GM21390 (cell line): ENCODE data around the gene SCFD2.
"Not testable (repeated sequence)": the region's sequence is repeated elsewhere in the genome, so short reads cannot be mapped to it uniquely, and the experiment has no call there.

ENCODE experiments used
- ATAC-seq: cut with Tn5 transposase; IDR thresholded peaks from one replicate; pipeline ENCODE4 v1.9.1; 2021; ENCODE audit not compliant: unreplicated experiment

The SCFD2 gene

DNA sequence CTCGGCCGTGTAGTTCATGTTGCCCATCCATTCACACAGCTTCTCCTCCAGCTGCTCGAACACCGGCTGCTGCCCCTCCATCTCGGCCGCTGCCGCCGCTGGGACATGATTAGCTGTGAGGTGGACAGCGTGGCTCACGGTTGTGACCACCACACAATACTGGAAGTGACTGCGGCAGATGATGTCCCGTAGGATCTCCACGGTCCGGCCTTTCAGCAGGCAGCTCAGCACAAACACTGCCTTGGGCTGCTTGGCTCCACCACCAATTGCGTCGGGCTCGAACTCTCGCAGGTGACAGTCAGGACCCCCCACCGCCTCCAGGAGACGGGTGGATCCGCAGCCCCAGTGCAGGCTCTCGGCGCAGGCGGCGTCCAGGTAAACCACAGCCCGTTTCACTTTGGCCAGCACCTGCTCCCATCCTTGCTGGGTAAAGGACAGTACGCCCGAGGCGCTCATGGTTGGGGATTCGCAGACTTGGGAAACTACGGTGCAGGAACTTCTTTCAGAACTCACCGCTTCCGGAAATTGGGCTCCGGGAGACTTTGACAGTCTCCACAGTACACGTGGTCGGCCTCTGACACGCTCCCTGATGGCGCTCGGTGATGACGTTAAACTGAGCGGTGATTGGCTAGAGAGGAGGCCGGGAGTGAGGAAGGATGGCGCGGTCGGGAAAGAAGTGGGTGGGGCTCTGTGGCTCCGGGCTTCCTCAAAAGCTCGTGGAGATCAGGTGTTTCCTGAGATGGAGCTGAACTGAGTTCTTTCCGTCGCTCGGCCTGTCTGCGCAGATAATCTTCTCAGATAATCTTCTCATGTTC, at the start of gene SCFD2:
Gene SCFD2, minus strand, starts transcription at position 576 of the 815 bp plus-strand sequence.
- peak; percentile 95 for ATAC-seq

DNA sequence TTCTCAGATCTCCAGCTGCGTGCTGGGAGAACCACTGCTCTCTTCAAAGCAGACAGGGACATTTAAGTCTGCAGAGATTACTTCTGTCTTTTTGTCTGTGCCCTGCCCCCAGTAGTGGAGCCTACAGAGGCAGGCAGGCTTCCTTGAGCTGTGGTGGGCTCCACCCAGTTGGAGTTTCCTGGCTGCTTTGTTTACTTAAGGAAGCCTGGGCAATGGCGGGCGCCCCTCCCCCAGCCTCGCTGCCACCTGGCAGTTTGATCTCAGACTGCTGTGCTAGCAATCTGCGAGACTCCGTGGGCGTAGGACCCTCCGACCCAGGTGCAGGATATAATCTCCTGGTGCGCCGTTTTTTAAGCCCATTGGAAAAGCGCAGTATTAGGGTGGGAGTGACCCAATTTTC, 43.6 kb upstream of the SCFD2 start:
- ATAC-seq: not testable (repeated sequence)

DNA sequence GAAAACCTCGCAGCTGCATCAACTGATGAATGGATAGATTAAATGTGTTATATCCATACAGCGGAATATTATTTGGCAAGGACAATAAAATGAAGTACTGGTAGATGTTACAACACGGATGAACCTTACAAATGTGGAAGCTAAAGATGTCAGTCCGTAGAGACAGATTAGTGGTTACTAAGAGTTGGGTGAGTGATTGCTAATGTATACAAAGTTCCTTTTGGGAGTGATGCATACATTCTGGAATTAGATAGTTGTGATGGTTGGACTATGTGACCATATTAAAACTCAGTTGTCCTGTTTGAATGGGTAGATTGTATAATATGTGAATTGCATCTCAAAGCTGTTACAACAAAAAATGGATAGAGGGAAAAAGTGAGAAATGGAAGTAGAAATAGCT, 14.4 kb upstream of the SCFD2 start:
- ATAC-seq: no peak

DNA sequence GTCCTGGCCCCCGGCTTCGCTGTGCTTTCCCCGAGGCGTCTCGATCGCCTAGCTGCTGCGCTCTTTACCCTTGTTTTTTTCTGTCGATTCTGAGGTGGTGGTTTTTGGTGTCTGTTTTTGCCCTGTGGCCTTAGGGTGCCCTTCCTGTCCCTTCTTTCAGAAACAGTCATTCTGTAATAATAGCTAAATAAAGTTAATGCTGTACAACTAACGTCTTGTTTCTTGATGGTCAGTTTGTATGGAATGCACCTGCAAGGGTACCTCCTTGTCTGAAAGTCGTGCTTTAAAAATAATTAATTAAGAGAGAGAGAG, 12.3 kb upstream of the SCFD2 start:
- no peak for ATAC-seq

DNA sequence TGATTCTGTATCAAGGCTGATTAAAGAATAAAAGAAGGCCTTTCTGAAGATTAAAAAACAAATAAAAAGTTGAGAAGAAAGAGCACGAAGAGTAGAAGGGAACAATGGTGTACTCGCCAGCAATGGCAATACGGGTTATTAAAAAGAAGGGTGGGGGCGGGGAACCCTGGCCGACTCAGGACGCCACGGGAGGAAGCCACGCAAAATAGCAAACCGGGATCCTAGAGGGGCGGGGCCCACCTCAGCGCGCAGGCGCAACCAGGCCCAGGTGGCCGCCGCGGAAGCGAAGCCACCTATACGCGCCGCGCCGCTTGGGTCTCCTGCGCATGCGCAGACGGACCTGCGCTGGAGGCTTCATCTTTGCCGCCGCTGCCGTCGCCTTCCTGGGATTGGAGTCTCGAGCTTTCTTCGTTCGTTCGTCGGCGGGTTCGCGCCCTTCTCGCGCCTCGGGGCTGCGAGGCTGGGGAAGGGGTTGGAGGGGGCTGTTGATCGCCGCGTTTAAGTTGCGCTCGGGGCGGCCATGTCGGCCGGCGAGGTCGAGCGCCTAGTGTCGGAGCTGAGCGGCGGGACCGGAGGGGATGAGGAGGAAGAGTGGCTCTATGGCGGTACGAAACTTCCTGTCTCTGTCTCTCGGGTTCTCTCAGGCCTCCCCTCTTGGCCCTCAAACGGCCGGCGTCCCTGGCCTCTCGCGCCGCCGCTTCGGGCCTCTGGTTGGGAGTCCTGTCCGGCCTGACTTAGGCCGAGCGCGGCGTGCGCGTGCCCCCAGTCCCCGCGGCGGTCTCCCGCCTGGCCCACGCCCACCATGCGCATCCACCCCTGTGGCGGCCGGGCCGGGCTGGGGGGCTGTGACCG, 11.7 kb upstream of the SCFD2 start, which contains the start of gene FIP1L1:
Gene FIP1L1, plus strand, starts transcription at position 323 of the 852 bp plus-strand sequence. Its CDS starts 198 bp downstream, at position 521.
- peak; percentile 91 for ATAC-seq

DNA sequence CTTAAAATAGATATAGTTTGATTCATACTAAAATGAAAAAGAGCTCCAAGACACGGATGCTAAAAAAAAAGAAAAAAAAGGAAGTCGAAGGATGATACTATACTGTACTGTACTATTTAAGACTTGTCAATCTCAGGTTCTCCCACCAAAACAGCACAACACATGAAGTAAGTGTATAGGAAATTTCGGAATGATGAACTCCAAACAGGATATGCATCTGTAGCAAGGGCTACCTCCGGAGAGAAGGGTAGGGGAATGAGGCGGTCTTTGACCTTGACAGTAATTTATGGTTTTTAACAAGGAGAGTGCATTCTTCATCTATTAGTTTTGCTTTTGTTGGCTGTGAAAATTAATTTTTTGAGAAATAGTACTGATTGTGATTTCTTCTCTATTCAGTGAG, 11.0 kb upstream of the SCFD2 start:
- ATAC-seq: no peak

DNA sequence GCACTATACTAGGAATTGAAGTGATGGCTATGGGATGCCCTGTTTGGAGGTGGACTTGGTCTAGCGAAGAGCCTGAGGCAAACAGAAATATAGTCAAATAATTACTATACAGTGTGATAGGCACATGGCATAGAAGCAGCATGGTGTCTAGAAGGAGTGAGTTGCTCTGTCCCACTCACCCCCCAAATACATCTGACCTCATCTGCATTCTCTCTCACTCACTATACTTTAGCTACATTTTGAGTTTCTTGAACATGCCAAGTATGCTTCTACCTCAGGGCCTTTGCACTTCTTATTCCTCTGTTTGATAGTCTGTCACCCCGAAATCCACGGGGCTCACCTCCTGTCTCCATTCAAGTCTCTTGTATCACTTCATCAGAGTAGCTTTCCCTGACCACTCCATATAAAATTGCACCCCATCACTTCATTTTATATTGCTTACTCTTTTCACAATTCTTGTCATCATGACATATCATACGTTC, 9.0 kb upstream of the SCFD2 start:
- ATAC-seq: no peak

DNA sequence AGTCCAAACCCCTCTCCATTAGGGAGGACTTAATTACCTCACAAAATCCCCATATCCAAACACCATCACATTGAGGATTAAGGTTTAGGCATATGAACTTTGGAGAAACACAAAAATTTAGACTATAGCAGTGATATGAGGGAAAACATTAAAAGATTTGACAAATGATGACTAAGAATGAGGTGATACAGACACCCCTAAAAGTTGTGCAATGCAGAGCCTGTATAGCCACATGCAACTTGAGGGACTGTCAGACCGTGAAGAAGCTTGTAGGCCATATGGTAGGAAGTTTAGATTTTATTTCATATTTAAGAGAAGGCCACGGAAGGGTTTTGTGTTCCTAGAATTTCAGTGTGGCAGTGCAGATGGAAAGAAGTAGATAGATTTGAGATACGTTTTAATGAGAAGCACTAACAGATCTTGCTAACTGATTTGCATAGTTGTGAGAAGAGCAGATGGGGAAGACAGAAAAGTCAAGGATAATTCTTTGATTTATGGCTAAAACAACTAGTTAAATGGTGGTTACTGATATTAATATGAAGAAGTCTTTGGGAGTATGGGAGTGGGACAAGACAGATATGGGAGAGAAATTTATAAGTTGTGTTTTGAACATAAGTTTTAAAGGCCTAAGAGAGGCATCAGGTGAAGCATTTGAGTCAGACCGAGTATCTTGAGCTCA, 6.1 kb upstream of the SCFD2 start:
- ATAC-seq: no peak

DNA sequence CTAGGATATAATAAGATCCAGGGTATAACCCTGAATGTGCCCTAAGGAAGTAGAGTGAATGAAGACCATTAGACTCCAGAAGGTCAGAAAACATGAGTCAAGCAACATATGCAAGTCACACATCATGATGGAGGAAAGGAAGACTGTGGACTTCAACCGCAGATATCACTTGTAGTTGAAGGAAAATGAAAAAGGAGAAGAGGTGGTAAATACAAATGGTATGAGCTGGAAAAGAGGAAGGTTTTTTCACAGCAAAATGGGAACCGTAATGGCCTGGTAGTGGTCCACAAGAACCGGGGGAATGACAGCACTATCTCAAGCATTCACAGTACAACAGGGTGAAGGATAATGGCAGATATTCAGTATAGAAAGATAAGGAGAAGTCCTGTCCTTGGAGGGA, 5.2 kb upstream of the SCFD2 start:
- no peak for ATAC-seq

DNA sequence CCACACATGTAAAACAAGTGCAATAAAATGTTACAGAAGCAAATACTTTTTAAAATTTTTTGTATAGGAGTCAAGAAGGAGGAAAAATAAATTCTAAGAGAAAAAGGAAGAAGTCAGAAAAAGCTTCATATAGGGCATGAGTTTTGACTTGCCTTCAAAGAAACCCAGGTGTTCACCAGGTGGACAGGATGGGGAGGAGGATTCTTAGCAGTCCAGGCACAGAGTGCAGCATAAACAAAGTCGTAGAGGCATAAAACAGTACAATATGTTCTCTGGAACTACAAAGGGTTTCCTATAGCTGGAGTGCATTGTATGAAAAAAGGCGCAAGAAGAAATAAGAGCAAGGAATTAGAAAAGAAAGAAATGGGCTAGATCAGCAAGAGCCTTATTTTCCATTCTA, 1.9 kb upstream of the SCFD2 start:
- ATAC-seq: no peak

DNA sequence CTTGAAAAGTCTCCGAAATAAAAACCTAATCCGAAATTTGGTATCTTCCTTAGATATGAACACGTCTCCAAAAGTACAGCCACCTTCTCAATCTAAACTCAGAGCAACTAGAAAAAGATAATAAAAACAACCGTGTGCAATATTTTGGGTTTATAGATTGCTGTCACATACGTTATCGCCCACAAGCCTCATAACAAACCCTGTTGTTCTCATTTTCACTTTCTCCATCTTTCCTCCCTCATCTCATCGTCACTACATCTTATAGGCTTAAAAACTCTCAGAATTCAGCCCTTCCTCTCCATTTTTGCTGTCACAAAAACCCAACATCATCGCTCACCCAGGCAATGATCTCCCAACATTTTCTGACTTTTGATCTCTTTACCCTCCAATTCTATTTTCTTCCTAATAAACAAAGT, 448 bp upstream of the SCFD2 start:
- ATAC-seq: no peak

DNA sequence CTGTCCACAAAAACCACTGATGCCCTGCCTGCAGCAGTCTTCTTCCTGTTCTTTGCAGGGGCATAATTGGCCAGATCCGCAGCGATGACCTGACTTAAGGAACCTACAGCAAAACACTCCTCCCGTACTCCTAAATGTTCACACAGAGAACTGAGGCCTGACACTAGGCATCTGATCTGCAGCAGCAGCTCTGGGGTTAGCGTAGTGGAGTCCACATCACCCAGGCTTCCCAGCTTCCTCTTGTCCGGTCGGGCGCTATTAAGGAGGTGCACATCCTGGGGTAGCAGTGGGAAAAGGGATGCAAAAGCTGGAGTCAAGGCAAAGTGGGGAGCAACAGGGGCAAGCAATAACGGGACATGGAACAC, 758 bp downstream of the SCFD2 start:
- peak; percentile 20 for ATAC-seq

DNA sequence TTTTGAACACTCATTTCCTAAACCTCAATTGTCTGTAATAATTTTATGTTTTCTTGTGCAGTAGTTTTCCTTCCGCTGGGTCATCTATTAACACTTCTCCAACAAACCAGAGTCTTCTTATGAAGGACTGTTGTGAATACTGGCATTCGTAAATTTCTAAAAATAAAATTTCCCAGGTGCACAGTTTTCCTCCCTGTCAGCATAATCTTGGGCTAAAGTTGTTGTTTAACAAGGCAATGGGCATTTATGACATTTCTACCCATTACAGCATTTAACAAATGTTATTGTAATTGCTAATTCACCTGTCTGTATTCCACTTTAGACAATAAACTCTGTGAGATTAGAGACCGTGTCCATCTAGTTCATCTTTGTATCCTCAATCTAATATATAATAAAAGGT, 1.2 kb downstream of the SCFD2 start:
- no peak for ATAC-seq

DNA sequence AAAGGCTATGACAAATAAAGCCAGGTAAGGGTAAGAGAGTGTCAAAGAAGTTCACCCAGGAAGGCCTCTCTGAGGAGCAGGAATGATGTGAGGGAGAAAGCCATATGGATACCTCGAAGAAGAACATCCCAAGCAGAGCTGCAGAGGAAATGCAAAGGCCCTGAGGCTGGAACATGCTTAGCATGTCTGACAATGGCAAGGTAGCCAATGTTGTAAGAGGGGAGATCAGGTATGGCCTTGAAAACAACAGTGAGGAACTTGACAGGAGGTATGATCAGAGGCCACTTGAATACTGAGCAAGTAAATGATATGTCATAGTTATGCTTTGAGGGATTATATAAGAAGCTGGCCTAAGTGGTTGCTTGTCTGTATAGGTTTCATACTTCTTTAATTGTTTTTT, 3.8 kb downstream of the SCFD2 start:
- no peak for ATAC-seq

DNA sequence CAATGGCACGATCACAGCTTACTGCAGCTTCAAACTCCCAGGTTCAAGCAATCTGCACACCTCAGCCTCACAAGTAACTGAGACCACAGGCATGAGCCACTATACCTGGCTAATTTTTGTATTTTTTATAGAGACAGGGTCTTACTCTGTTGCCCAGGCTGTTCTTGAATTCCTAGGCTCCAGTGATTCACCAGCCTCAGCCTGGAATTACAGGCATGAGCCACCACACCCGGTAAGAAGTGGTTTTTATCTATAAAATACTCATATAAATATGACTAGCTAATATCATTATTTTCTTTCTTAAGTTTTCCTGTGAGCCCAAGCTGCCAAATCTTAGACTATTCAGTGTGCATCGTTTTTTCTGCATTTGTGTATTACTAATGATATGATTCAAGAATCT, 4.4 kb downstream of the SCFD2 start:
- ATAC-seq: no peak

DNA sequence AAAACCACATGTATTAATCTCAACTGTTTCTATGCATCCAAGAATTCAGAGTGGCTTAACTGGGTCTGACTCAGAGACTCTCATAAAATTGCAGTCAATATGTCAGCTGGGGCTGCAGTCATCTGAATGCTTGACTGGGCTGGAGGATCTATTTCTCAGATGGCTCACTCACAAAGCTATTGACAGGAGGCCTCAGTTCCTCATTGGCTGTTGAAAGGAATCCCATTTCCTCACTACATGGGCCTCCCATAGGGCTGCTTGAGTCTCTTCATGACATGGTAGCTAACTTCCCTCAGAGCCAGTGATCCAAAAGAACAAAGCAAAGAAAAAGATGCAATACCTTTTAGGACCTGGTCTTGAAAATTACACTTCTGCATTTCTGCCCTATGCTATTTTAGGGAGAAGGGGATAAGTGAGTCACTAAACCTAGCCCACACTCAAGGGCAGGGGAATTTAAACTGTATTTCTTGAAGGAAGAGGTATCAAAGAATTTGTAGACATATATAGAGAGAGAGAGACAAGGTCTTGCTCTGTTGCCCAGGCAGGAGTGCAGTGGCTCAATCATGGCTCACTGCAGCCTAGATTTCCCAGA, 9.8 kb downstream of the SCFD2 start:
- no peak for ATAC-seq

DNA sequence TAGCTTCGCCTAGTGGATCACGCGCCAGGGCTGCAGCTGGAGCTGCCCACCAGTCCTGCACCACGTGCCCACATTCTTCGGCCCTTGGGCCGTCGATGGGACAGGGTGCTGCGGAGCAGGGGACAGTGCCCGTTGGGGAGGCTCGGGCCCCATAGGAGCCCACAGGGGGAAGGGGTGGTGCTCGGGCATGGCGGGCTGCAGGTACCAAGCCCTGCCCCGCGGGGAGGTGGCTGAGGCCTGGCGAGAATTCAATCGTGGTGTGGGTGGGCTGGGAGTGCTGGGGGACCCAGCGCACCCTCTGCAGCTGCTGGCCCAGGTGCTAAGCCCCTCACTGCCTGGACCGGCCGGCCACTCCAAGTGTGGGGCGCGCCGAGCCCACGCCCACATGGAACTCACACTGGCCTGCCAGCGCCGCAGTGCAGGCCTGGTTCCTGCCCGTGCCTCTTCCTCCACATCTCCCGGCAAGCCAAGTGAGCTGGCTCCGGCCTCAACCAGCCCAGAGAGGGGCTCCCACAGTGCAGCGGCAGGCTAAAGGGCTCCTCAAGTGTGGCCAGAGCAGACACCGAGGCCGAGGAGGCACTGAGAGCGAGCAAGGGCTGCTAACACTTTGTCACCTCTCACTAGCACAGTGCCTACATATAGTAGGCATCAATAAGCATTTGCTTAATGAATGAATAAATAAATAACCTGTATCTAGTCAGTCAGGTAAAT, 11.7 kb downstream of the SCFD2 start:
- no peak for ATAC-seq

DNA sequence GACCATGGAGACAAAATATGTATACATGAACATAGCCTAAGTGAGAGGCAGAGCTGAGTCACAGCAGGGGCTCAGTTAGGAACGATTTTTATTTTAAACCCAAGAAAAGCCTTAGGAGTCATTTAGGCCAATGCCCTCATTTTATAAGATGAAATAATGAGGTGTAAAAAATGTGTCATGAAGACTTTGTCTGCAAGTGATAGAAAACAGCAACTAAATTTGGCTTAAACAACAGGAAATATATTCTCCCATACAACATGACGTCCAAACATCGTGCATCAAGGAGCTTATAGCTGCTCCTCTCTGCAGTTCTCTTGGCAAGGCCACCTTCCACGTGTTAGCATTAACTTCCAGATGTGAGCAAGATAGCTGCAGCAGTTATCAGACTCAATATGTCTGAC, 16.8 kb downstream of the SCFD2 start:
- ATAC-seq: no peak

DNA sequence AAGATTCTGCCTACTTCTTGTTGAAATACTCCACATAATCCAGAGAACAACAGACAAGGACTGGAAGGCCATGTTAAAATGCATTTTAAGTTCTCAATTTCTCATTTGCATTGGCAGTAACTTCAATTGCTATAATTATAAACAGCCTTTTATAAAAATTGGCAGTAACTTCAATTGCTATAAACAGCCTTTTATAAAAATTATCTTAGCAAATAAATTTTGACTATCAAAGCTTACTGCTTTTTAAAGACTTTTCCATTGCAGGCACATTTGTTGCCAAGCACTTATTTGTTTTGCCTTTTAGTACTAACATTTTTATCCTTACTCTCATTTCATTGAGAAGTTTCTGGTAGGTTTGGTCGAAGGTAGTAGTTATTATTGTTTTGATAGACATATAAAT, 17.8 kb downstream of the SCFD2 start:
- ATAC-seq: no peak
